SK-N-SH treated with all-trans-retinoic acid at 6 μM for 48 hours (cell line): ENCODE results near the gene GNS.

ENCODE experiments used
- ARNTL ChIP-seq: fragments of 450-650 bp; formaldehyde crosslinking; IDR thresholded peaks from 2 replicates; pipeline ENCODE4 v1.5.0; 2020; ENCODE audit warnings: low read depth, mild to moderate bottlenecking, moderate library complexity, borderline replicate concordance
- OSR1 ChIP-seq: fragments of 250-450 bp; sonication (Bioruptor Pico); IDR thresholded peaks from 2 replicates; pipeline ENCODE4 v1.8.0; 2022; ENCODE audit warnings: moderate library complexity, mild to moderate bottlenecking, inconsistent platforms
- PATZ1 ChIP-seq: fragments of 250-450 bp; sonication (Bioruptor Pico); IDR thresholded peaks from 2 replicates; pipeline ENCODE4 v1.8.0; 2020; ENCODE audit warnings: mild to moderate bottlenecking, moderate library complexity, borderline replicate concordance
- POU6F1 ChIP-seq: fragments of 250-450 bp; sonication (Bioruptor Pico); IDR thresholded peaks from 2 replicates; pipeline ENCODE4 v1.8.0; 2021; ENCODE audit warnings: low read depth, mild to moderate bottlenecking, moderate library complexity, borderline replicate concordance
- PPARA ChIP-seq: fragments of 250-450 bp; sonication (Bioruptor Pico); IDR thresholded peaks from 2 replicates; pipeline ENCODE4 v1.5.0; 2020; ENCODE audit warnings: mild to moderate bottlenecking, borderline replicate concordance
- RARB ChIP-seq: fragments of 250-450 bp; sonication (Bioruptor Pico); IDR thresholded peaks from 2 replicates; pipeline ENCODE4 v1.8.0; 2021; ENCODE audit warnings: mild to moderate bottlenecking, moderate library complexity
- TOX ChIP-seq: fragments of 250-450 bp; sonication (Bioruptor Pico); IDR thresholded peaks from 2 replicates; pipeline ENCODE4 v1.8.0; 2021; ENCODE audit warnings: mild to moderate bottlenecking, moderate library complexity, borderline replicate concordance
- ZFP3 ChIP-seq: fragments of 250-450 bp; sonication (Bioruptor Pico); IDR thresholded peaks from 2 replicates; pipeline ENCODE4 v1.5.0; 2020; ENCODE audit warnings: mild to moderate bottlenecking, moderate library complexity
- ZFP30 ChIP-seq: fragments of 450-650 bp; formaldehyde crosslinking; IDR thresholded peaks from 2 replicates; pipeline ENCODE4 v1.5.0; 2022; ENCODE audit warnings: mild to moderate bottlenecking, moderate library complexity
- ZNF565 ChIP-seq: fragments of 450-650 bp; formaldehyde crosslinking; conservative IDR thresholded peaks from 2 replicates; pipeline ENCODE4 v1.5.0; 2020; ENCODE audit warnings: low read depth, mild to moderate bottlenecking, moderate library complexity
- ZNF8 ChIP-seq: fragments of 450-650 bp; formaldehyde crosslinking; IDR thresholded peaks from 2 replicates; pipeline ENCODE4 v1.5.0; 2020; ENCODE audit warnings: mild to moderate bottlenecking, moderate library complexity
- TF ChIP-seq, protein P1 (sequence below): fragments of 250-450 bp; sonication (Bioruptor Pico); IDR thresholded peaks from 2 replicates; pipeline ENCODE4 v1.5.1; 2021; ENCODE audit warnings: mild to moderate bottlenecking, moderate library complexity
- TF ChIP-seq, protein P2 (sequence below): fragments of 250-450 bp; sonication (Bioruptor Pico); IDR thresholded peaks from 2 replicates; pipeline ENCODE4 v1.5.1; 2020; ENCODE audit warnings: low read depth, mild to moderate bottlenecking, moderate library complexity

DNA sequence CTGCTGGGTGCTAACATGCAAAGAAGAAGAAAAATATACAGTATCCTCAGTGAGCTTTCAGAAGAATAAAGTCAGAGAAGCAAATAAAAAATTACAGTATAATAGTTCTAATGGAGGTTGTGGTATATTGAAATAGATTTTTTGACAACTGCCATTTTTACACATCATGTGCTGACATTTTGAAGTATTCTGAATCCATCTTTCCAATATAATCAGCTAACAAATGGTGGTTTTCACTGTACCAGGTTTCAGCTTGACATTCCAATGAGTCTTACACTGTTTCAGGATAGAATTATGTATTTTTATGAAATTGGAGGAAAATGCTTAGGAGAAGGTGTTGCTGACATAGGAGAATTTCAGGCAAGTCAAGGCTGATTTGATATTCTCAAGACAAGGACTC, 39.0 kb upstream of the GNS start:
- TF ChIP-seq ZFP3 (CRISPR knock-in tag) (no peak), RARB (CRISPR knock-in tag) (no peak), PATZ1 (CRISPR knock-in tag) (no peak), OSR1 (CRISPR knock-in tag) (no peak), POU6F1 (no peak), ZFP30 (CRISPR knock-in tag) (no peak), PPARA (CRISPR knock-in tag) (no peak), ARNTL (CRISPR knock-in tag) (no peak), ZNF565 (CRISPR knock-in tag) (no peak), TOX (CRISPR knock-in tag) (no peak), ZNF8 (no peak)
- TF ChIP-seq, protein P1, sequence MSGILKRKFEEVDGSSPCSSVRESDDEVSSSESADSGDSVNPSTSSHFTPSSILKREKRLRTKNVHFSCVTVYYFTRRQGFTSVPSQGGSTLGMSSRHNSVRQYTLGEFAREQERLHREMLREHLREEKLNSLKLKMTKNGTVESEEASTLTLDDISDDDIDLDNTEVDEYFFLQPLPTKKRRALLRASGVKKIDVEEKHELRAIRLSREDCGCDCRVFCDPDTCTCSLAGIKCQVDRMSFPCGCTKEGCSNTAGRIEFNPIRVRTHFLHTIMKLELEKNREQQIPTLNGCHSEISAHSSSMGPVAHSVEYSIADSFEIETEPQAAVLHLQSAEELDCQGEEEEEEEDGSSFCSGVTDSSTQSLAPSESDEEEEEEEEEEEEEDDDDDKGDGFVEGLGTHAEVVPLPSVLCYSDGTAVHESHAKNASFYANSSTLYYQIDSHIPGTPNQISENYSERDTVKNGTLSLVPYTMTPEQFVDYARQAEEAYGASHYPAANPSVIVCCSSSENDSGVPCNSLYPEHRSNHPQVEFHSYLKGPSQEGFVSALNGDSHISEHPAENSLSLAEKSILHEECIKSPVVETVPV (CRISPR knock-in tag): no peak
- TF ChIP-seq, protein P2, sequence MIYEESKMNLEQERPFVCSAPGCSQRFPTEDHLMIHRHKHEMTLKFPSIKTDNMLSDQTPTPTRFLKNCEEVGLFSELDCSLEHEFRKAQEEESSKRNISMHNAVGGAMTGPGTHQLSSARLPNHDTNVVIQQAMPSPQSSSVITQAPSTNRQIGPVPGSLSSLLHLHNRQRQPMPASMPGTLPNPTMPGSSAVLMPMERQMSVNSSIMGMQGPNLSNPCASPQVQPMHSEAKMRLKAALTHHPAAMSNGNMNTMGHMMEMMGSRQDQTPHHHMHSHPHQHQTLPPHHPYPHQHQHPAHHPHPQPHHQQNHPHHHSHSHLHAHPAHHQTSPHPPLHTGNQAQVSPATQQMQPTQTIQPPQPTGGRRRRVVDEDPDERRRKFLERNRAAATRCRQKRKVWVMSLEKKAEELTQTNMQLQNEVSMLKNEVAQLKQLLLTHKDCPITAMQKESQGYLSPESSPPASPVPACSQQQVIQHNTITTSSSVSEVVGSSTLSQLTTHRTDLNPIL (CRISPR knock-in tag): no peak
